Measurements from ENCODE around the gene MGAT4B.
A peak's percentile ranks its signal among the peaks of the same experiment; 100 is the strongest.

GRCh38 chr5:179816796-179817469 lies 10.3 kb upstream of the MGAT4B start:
- peak in 1 of 4 experiments; percentile 12 for TF ChIP-seq CTCF (IDR thresholded peaks at IDR 0.05)
- TF ChIP-seq POLR2A (IDR thresholded peaks at IDR 0.05), result no peak
- TF ChIP-seq POLR2AphosphoS5 (IDR thresholded peaks at IDR 0.05), result peak in 3 of 4 donors; percentile 16 to 40 (median 24)

Data from sigmoid colon (tissue), 4 donors.